ENCODE data around the gene CUL9. TPM values are rescaled to one million over a fixed set of nuclear protein-coding genes. Genes with fewer than 3 reads are reported as not detected.

The CUL9 gene
- total and polyA plus RNA-seq, 5 experiments from 2014 or later: 6.8 to 110 (median 10.4) TPM

Other genes with a start within 250 kb of the CUL9 start
- 1 to 10 TPM; 1.9 to 2.1 TPM for gene GNMT, start 221.4 kb upstream of the CUL9 start, total RNA-seq
- gene GNMT, start 221.4 kb upstream of the CUL9 start, polyA plus RNA-seq: under 1 TPM in 2 of 3 donors, not detected in 1; 0.19 to 0.34 TPM
- gene PEX6, start 203.0 kb upstream of the CUL9 start, total RNA-seq: 10 to 100 TPM; 34.5 to 38.3 TPM
- 10 to 100 TPM; 17.6 to 30.8 (median 23.6) TPM for gene PEX6, start 203.0 kb upstream of the CUL9 start, polyA plus RNA-seq
- 10 to 100 TPM; 27.0 to 32.4 TPM for gene PPP2R5D, start 197.6 kb upstream of the CUL9 start, total RNA-seq
- 10 to 100 TPM; 11.6 to 29.8 (median 17.6) TPM for gene PPP2R5D, start 197.6 kb upstream of the CUL9 start, polyA plus RNA-seq
- 10 to 100 TPM; 33.9 to 38.4 TPM for gene MEA1, start 168.2 kb upstream of the CUL9 start, total RNA-seq
- gene MEA1, start 168.2 kb upstream of the CUL9 start, polyA plus RNA-seq: 10 to 100 TPM; 73.4 to 90.9 (median 77.5) TPM
- 10 to 100 TPM; 71.6 to 77.3 TPM for gene KLHDC3, start 167.9 kb upstream of the CUL9 start, total RNA-seq
- 100 to 1,000 TPM; 107 to 136 (median 117) TPM for gene KLHDC3, start 167.9 kb upstream of the CUL9 start, polyA plus RNA-seq
- 10 to 100 TPM; 53.9 to 55.5 TPM for gene RRP36, start 160.6 kb upstream of the CUL9 start, total RNA-seq
- gene RRP36, start 160.6 kb upstream of the CUL9 start, polyA plus RNA-seq: 10 to 100 TPM; 52.7 to 74.5 (median 57.8) TPM
- gene CUL7, start 128.3 kb upstream of the CUL9 start, total RNA-seq: 10 to 100 TPM; 13.2 to 14.4 TPM
- gene CUL7, start 128.3 kb upstream of the CUL9 start, polyA plus RNA-seq: 1 to 10 TPM; 1.6 to 3.5 (median 1.6) TPM
- 10 to 100 TPM; 58.1 to 59.3 TPM for gene MRPL2, start 122.8 kb upstream of the CUL9 start, total RNA-seq
- gene MRPL2, start 122.8 kb upstream of the CUL9 start, polyA plus RNA-seq: 10 to 100 TPM; 40.7 to 69.9 (median 59.5) TPM
- gene KLC4, start 122.6 kb upstream of the CUL9 start, total RNA-seq: 10 to 100 TPM; 57.2 to 64.6 TPM
- 10 to 100 TPM in 2 of 3 donors, 1 to 10 TPM in 1; 9.9 to 12.7 (median 10.9) TPM for gene KLC4, start 122.6 kb upstream of the CUL9 start, polyA plus RNA-seq
- gene PTK7, start 105.9 kb upstream of the CUL9 start, total RNA-seq: 10 to 100 TPM; 19.4 to 22.2 TPM
- gene PTK7, start 105.9 kb upstream of the CUL9 start, polyA plus RNA-seq: 10 to 100 TPM in 1 of 3 donors, 1 to 10 TPM in 1, not detected in 1; 6.5 to 10.3 TPM
- gene SRF, start 10.9 kb upstream of the CUL9 start, total RNA-seq: 10 to 100 TPM; 26.5 to 27.3 TPM
- 1 to 10 TPM; 3.9 to 6.9 (median 5.2) TPM for gene SRF, start 10.9 kb upstream of the CUL9 start, polyA plus RNA-seq
- gene DNPH1, start 47.3 kb downstream of the CUL9 start, total RNA-seq: 10 to 100 TPM; 45.9 to 53.8 TPM
- gene DNPH1, start 47.3 kb downstream of the CUL9 start, polyA plus RNA-seq: 100 to 1,000 TPM; 109 to 173 (median 121) TPM
- gene TTBK1, start 61.3 kb downstream of the CUL9 start, total RNA-seq: not detected
- not detected for gene TTBK1, start 61.3 kb downstream of the CUL9 start, polyA plus RNA-seq
- not detected for gene SLC22A7, start 116.1 kb downstream of the CUL9 start, total RNA-seq
- gene SLC22A7, start 116.1 kb downstream of the CUL9 start, polyA plus RNA-seq: not detected
- 1 to 10 TPM; 4.1 to 5.3 TPM for gene CRIP3, start 126.6 kb downstream of the CUL9 start, total RNA-seq
- not detected for gene CRIP3, start 126.6 kb downstream of the CUL9 start, polyA plus RNA-seq
- gene ZNF318, start 187.5 kb downstream of the CUL9 start, total RNA-seq: 10 to 100 TPM; 34.4 to 35.0 TPM
- 1 to 10 TPM; 3.4 to 7.0 (median 5.7) TPM for gene ZNF318, start 187.5 kb downstream of the CUL9 start, polyA plus RNA-seq
- 10 to 100 TPM; 67.2 to 72.6 TPM for gene ABCC10, start 245.3 kb downstream of the CUL9 start, total RNA-seq
- gene ABCC10, start 245.3 kb downstream of the CUL9 start, polyA plus RNA-seq: 10 to 100 TPM in 2 of 3 donors, 1 to 10 TPM in 1; 9.6 to 15.9 (median 10.6) TPM

Data from naive thymus-derived CD8-positive, alpha-beta T cell (primary cell).